ENCODE measurements around the gene CYTH2. TPM values are rescaled to one million over a fixed set of nuclear protein-coding genes. Genes with fewer than 3 reads are reported as not detected.

CYTH2 gene
- total RNA-seq, 2 donors from 2014 or later: 50.6 to 79.4 TPM

DNA sequence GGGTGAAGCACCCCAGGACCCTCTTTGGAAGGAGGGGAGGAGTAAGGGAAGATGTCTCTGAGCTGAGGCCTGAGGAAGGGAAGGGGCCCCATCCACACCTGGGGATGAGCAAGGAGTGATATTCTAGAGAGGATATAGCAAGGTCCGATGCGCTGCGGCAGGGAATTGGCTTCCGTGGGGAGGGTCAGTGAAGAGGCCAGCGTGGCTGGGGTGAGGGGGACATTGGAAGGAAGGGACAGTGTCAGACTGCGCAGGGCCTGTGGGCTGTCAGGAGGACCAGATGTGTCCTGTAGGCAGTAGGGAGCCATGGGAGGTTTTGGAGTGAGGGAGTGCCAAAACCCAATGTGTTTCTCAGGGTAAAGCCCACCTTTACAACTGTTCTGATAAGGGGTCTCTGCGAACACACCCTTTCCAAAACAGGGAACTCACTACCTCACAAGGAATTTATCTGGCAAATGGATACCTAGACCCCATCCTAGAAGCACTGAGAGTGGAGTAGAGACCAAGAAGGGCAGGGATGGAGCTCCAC lies 38.8 kb downstream of the CYTH2 start:
- no peaks in the 10 kb centered on the region for H3K4me1 ChIP-seq (ENCODE audit: control insufficient read depth in 1 of 2, low read depth in 2 of 2)
- no peak for ATAC-seq (ENCODE audit: insufficient number of reproducible peaks, low FRiP score, low read depth)

DNA sequence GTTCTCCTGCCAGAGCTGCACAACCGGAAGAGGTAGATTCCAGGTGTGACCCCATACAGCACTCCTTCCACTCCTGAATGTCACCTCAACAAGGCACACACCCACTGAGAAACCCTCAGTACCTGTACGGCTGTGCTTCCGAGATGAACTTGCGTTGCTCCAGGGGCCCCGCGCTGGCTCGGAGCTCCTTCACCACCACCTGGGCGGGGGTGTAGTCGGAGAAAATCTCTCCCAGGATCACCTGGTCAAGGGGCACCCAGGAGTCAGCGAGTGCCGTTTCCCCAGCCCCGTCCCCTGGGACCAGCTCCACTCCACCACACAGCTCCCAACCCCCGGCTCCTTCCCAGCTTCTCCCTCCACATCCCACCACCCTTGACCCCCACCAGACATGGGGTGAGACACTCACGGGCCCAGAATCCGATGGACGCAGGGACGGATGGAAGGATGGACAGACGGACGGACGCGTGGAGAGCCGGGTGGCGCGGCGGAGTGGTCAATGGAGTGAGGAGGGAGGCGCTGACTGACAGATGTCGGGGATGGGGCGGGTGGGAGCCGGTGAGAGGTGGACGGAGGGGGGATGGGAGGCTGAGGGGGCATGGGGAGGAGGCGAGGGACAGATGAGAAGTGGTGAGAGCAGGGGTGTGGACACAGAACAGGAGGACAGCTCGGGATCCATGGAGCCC lies 39.7 kb downstream of the CYTH2 start:
- no peak for ATAC-seq (ENCODE audit: insufficient number of reproducible peaks, low FRiP score, low read depth)
- Histone ChIP-seq H3K27me3 (replicated peaks; ENCODE audit: insufficient read depth) (no peaks in the 10 kb centered on the region), H3K4me1 (ENCODE audit: control insufficient read depth in 1 of 2, low read depth in 2 of 2) (no peaks in the 10 kb centered on the region), H3K27ac (no peak overlapping the region), H3K4me3 (no peak overlapping the region), H3K36me3 (no peaks in the 10 kb centered on the region), H3K9me3 (no peaks in the 10 kb centered on the region)
- TF ChIP-seq, protein P1, sequence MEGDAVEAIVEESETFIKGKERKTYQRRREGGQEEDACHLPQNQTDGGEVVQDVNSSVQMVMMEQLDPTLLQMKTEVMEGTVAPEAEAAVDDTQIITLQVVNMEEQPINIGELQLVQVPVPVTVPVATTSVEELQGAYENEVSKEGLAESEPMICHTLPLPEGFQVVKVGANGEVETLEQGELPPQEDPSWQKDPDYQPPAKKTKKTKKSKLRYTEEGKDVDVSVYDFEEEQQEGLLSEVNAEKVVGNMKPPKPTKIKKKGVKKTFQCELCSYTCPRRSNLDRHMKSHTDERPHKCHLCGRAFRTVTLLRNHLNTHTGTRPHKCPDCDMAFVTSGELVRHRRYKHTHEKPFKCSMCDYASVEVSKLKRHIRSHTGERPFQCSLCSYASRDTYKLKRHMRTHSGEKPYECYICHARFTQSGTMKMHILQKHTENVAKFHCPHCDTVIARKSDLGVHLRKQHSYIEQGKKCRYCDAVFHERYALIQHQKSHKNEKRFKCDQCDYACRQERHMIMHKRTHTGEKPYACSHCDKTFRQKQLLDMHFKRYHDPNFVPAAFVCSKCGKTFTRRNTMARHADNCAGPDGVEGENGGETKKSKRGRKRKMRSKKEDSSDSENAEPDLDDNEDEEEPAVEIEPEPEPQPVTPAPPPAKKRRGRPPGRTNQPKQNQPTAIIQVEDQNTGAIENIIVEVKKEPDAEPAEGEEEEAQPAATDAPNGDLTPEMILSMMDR (IDR thresholded peaks at IDR 0.05): no peak
- DNase-seq (ENCODE audit: low spot score): no peak

More for the DNA sequence above, 38.8 kb downstream of the CYTH2 start:
- H3K27ac ChIP-seq: no peak overlapping the region
- H3K27me3 ChIP-seq (replicated peaks; ENCODE audit: insufficient read depth): no peaks in the 10 kb centered on the region
- H3K4me3 ChIP-seq: no peak overlapping the region
- DNase-seq (ENCODE audit: low spot score): no peak
- no peaks in the 10 kb centered on the region for H3K9me3 ChIP-seq
- H3K36me3 ChIP-seq: no peaks in the 10 kb centered on the region
- TF ChIP-seq, protein P1 (IDR thresholded peaks at IDR 0.05): no peak

DNA sequence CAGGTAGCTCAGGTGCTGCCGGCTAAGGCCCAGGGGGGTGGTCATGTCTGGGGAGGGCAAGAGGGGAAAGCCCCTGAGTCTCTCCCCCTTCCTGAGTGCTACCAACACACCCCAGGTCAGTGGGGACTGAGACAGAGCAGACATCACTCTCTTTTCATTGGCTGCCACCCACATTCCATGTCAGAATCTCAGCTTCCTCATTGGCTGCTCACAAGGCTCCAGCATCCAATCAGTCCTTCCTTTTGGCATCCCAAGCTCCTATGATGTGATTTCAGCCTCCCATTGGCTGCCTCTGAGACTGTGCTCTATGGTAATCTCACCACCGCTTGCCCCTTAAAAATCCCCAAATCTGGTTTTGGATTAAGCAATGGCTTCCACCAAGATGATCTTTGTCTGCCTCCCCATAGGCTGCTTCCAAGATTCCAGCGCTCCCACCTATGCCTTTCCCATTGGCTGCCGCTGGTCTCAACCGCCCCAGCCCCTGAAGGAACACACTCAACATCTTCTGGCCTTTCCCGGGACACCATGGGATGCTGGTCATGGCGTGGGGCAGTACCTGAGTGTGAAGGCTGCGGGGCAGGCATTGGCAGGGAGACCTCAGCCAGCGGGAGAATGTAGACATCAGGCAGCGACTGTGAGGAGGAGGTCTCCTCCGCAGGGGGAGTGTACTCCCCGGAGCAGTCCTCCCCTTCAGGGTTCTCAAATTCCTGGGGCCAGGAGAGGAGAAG lies 40.5 kb downstream of the CYTH2 start:
- H3K27ac ChIP-seq: no peak overlapping the region
- H3K36me3 ChIP-seq: no peaks in the 10 kb centered on the region
- no peak for ATAC-seq (ENCODE audit: insufficient number of reproducible peaks, low FRiP score, low read depth)
- no peak overlapping the region for H3K4me3 ChIP-seq
- H3K9me3 ChIP-seq: no peaks in the 10 kb centered on the region
- TF ChIP-seq, protein P1 (IDR thresholded peaks at IDR 0.05): no peak
- DNase-seq (ENCODE audit: low spot score): no peak
- H3K27me3 ChIP-seq (replicated peaks; ENCODE audit: insufficient read depth): no peaks in the 10 kb centered on the region
- H3K4me1 ChIP-seq (ENCODE audit: control insufficient read depth in 1 of 2, low read depth in 2 of 2): no peaks in the 10 kb centered on the region

DNA sequence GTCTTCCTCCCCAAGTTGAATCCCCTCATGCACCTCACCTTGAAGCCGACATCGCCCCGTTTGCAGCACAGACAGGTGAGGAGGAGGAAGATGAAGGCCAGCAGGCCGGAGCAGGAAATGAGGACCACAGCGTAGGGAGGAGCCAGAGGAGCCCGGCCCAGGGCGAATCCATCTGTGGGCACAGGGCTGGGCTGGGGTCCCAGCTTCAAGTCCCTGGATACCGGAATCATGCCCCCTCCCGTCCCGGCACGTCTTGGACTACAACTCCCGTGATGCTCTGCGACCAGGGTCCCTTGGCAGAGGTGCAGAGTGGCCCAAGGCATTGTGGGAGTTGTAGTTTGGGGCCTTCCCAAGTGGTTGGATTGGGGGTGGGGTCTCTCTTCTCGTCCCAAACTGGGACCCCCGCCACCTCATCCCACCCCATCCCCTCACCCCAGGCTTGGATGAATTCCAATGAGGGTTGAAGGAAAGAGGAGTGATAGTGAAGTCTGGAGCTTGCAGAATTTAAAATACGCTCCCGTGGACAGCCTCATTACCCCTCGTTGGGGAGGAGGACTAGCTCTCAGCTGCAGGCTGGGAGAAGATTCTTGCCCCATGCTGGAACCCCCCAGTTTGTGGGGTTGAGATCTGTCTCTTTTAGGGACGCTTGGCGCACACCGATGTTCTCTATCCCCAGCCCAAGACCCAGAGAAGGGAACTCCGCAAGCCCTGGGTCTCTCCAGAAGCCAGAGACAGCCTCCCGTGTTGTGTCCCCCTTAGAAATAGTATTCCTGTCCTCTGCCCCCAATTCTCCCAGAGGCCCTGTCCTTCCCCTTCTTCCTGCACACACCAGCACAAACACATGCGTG lies 41.5 kb downstream of the CYTH2 start:
- ATAC-seq (ENCODE audit: insufficient number of reproducible peaks, low FRiP score, low read depth) (no peak), DNase-seq (ENCODE audit: low spot score) (no peak)
- H3K27ac ChIP-seq: no peak overlapping the region
- H3K27me3 ChIP-seq (replicated peaks; ENCODE audit: insufficient read depth): no peaks in the 10 kb centered on the region
- H3K4me3 ChIP-seq: peak overlapping the region; percentile 49
- no peaks in the 10 kb centered on the region for H3K9me3 ChIP-seq
- no peaks in the 10 kb centered on the region for H3K36me3 ChIP-seq
- no peaks in the 10 kb centered on the region for H3K4me1 ChIP-seq (ENCODE audit: control insufficient read depth in 1 of 2, low read depth in 2 of 2)
- TF ChIP-seq, protein P1 (IDR thresholded peaks at IDR 0.05): no peak

DNA sequence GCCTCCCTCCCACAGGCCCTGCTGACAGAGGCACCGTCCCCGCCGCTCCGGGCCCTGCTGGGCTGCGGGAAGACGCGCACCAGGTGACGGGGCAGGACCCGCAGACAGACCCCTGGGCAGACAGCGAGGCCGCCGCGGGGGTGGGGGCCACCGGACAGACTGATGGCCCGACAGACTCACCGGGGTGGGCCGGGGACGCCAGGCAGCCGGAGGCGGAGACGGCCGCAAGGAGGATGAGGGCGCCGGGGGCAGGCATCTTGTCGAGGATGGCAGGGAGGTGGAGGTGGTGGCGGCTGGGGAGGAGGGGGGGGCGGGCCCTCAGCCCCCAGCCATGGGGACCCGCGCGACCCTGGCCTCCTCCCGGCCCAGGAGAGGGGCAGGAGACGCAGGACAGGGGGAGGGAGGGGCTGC lies 42.2 kb downstream of the CYTH2 start:
- no peak for ATAC-seq (ENCODE audit: insufficient number of reproducible peaks, low FRiP score, low read depth)
- H3K27ac ChIP-seq: no peak overlapping the region
- no peak for DNase-seq (ENCODE audit: low spot score)
- H3K27me3 ChIP-seq (replicated peaks; ENCODE audit: insufficient read depth): no peaks in the 10 kb centered on the region
- H3K4me3 ChIP-seq: peak overlapping the region; percentile 49
- no peaks in the 10 kb centered on the region for H3K36me3 ChIP-seq
- H3K9me3 ChIP-seq: no peaks in the 10 kb centered on the region
- H3K4me1 ChIP-seq (ENCODE audit: control insufficient read depth in 1 of 2, low read depth in 2 of 2): no peaks in the 10 kb centered on the region
- TF ChIP-seq, protein P1 (IDR thresholded peaks at IDR 0.05): no peak

Measured in thoracic aorta (tissue), 2 donors.